GM21381 (cell line): ENCODE data around the gene DNAJC7.

ENCODE experiments used
- ATAC-seq: cut with Tn5 transposase; IDR thresholded peaks from one replicate; pipeline ENCODE4 v1.9.1; 2021; ENCODE audit warnings: mild to moderate bottlenecking, moderate library complexity; ENCODE audit not compliant: unreplicated experiment

The DNAJC7 gene

GRCh38 chr17:41976142-41976768 lies 41.0 kb downstream of the DNAJC7 start:
- ATAC-seq, result no peak

- no peak for ATAC-seq
Measured at GRCh38 chr17:41975099-41976083, 41.8 kb downstream of the DNAJC7 start.

- ATAC-seq, result no peak
Measured at GRCh38 chr17:41974658-41975057, 42.6 kb downstream of the DNAJC7 start.

DNA sequence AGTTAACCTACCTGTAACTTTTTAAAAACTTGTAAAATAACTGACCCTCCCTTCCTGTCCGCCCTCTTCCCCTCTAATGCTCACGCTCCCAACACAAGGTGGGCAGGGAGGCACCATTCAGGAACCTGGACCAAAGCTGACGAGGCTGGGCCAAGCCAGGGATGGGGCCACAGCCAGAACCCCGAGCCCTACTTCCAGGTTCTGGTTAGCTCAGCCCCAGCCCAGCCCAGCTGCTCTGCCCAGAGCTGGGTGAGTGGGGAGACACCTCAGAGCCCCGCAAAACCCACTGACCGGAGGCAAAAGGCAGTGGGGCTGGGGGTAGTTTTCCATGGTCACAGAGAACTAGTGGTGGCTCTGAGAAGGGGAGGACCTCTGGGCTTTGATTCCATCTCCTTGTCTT lies 43.2 kb downstream of the DNAJC7 start:
- no peak for ATAC-seq

GRCh38 chr17:41973408-41973811 lies 43.8 kb downstream of the DNAJC7 start:
- no peak for ATAC-seq

DNA sequence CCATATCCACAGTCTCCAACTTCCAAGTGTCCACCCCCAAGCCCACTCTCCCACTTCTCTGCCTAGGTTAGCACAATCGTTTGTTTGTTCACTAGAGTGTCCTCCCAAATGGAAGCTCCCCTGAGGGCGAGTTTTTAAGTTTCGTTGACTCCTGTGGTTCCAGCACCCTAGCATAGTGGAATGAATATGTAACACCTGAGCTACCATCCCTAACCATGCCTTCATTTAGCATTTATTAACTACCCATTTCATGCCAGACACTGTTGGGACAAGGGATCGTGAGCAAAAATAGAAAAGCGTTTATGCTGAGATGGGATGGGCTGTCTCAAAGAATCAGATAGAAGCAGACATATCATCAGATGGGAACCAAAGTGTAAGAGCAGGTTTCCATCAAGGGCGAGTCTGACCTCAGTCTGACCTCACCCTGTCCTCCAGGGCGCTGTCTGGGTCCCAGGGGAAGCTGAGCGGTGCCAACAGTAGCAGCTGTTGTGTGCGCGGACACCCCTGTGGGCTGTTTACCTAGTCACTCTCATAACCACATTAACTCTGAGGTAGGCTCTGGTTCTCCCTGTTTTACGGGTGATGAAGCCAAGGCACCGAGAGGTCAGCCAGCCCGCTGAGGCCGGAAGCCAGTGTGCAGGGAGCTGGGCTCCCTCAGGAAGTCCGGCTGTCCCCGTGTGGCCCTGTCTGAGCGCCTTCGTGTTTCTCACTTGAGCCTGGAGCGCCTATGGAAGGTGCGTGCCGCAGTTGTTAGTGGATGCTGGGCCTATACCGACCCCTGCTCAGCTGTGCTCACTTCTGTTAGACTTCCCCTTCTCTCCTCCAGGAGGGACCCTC lies 44.5 kb downstream of the DNAJC7 start:
- no peak for ATAC-seq

DNA sequence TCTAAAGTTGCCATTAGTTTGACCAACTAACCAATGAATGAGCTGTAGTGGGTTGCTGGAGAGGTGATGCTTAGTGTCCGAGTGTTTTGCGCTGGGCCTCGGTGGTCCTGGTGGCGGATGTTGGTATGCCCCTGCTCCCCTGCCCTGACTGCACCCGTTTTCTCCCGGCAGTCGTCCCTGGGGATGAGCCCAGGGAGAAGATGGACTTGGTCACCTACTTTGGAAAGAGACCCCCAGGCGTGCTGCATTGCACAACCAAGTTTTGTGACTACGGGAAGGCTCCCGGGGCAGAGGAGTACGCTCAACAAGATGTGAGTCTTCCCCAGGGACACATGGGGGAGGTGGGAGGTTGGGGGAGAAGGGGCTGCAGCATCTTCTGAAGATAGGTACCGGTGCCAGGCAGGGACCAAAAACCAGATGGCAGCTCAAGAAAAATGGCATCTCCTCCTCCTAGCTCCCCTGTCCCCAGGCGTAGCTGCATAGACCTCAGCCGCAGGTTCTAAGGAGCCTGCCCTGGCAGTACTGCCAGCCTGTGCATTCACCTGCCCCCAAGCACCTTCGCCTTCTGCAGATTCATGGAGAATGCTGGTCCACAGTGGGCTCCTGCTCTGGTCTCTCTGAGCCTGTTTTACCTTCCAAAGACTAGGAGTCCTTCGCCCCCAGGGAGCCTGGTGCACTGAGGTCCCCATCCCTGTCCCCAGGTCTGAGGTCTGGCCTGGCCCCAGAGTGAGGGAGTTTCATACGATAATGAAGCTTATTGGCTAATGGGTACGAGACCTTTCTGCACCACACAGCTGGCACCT lies 45.3 kb downstream of the DNAJC7 start:
- no peak for ATAC-seq

DNA sequence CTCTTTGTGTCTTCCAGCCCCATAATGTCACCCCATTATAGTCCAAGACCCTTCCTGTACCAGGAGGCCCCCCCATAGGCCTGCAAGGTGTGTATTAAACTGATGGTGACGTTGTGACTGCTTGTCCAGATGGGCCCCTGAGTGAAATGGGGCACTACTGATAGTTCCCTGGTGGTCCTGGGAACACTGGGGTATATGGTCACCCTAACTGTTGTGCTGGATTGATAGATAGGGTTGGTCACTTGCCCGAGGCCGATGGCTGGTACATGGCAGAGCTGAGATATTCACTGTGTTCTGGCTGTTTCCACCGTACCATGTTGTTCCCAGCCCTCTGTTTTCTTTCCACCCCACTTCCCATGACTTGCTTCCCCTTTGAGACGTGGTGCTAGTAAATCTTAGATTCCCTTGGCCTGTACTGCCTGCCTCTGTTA lies 46.3 kb downstream of the DNAJC7 start:
- no peak for ATAC-seq

DNA sequence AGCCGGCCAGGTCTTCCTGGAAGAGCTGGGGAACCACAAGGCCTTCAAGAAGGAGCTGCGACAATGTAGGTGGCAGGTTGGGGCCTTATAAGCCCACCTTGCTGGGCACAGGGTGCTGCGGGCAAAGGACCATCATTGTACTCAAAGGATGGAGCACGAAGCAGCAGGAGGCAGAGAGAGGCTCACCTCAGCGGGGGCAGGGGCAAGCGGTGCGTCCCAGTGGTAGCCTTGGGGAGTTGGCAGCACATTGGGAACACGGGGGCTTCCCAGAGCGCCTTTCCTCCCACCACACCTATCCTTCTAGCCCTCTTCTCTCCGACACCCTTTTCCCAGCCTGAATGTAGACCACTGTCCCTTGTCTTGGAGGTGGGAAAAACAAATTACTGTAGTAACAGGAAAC lies 48.6 kb downstream of the DNAJC7 start:
- no peak for ATAC-seq

GRCh38 chr17:41967921-41968578 lies 49.2 kb downstream of the DNAJC7 start:
- no peak for ATAC-seq

DNA sequence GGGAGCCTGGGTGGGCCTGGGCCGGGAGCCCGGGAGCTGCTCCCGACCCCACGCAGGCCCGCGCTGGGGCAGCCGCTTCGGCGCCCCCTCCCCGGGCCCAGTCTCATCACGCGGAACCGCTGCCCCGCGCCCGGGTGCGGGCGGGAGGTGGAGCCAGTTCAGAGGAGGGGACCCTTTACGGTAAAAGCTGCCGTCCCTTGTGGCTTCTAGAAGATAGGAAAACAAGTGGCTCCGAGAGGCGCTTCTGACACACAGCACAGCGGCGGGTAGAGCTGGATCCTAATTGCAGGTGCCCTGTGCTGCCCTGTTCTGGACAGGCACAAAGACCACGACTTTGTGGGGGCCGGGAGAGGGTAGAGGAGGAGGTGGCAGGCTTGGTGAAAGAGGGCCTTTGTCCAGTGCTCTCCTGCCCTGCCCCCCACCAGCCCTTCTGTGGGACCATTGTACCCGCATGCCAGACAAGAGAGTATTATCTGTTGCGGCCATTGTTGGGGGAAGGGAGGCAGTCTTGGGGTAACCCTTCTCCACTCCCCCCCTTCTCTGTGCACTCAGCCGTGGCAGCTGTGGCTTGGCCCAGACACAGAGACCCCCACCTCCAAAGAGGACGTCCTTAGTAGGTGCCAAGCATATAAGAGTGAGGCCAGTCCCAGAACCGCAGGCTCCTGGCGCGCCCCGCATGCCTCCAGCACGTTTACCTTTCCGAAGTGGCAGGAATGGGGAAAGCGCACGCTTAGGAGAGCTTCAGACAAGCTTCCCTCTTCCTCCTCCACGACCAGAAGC lies 49.9 kb downstream of the DNAJC7 start:
- no peak for ATAC-seq

DNA sequence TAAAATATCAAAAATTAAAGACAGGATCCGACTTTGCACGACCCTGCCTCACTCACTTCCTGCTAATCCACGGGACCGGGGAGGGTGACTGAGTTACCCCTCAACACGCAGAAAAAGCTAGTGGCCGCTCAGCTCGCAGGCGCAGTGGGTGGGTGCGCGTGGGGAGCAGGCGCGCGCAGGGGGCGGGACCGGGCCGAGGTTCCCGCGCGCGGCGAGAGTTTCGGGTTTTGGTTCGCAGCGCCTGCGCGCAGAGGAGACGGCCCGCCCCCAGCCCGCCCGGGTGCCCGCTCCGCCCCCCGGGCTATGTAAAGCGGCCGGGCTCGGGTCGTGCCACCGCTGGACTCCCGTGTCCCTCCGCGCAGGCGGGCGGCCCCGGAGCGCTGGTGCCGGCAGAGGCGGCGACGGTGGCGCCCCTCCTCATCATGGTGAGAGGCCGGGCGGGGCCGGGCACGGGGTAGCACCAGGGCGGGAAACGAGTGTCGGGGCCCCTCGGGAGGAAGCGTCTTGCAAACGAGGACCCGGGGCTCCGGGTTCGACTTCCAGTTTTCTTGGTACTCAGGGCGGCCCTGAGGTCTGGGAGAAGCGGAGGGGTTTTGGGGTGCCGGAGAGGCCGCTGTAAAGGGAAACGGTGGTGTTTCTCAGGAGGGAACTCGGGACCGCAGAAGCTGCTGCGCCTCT lies 50.6 kb downstream of the DNAJC7 start, which contains the start of gene CNP:
TSS of gene CNP (plus strand) at position 333 of the 678 bp plus-strand sequence. CDS start at position 423, 90 bp downstream.
- ATAC-seq, result peak; percentile 64

DNA sequence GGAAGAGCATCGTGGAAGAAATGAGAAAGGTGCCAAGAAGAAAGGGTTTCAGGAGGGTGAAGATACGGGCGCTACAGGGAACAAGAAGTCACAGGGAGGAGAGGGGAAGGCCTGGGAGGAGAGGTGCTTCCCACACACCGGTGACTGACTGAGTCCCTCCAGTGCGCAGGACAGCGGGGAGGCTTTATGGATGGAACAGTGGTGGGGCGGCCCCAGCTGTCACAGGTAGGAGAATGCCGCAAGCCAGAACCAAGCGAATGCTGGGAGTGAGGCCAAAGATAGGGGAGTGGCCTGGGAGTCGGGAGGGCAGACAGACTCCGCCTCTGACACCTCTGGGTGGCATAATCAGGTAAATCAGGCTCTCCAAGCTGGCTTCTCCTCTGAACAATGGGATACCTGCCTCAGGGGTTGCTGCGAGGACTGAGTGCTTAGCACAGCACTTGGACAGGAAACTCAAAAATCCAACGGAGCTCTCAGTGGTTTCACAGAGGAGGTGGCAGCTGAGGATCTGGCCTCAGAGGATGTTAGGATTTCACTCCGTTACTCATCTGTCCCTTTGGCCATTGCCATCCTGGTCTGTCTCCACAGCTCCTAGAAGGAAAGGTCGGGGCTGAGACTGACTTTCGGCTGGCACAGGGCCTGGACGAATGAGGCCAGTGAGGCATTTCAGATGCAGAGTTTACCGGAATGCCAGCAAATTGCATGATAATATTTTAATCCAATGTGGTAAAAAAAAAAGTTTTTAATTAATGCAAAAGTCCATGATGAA lies 51.4 kb downstream of the DNAJC7 start:
- ATAC-seq, result peak; percentile 32

GRCh38 chr17:41962768-41963434 lies 54.3 kb downstream of the DNAJC7 start:
- ATAC-seq, result no peak

GRCh38 chr17:41962111-41962510 lies 55.1 kb downstream of the DNAJC7 start:
- ATAC-seq, result no peak

- no peak for ATAC-seq
Measured at GRCh38 chr17:41959336-41960095, 57.7 kb downstream of the DNAJC7 start.

GRCh38 chr17:41959030-41959335 lies 58.3 kb downstream of the DNAJC7 start:
- no peak for ATAC-seq
